ENCODE results near the gene F8.
A peak's percentile ranks its signal among the peaks of the same experiment; 100 is the strongest.

Gene F8

GRCh38 chrX:154804957-154805695 lies 217.4 kb downstream of the F8 start, which contains the start of gene MPP1:
MPP1 (minus strand) TSS chrX:154805485; CDS start chrX:154805373, 112 bp downstream.
- Histone ChIP-seq H3F3A (ENCODE audit: insufficient read depth, low read length) (no peaks in the 10 kb centered on the region), H3K79me2 (ENCODE audit: insufficient read depth, low read length) (no peaks in the 10 kb centered on the region), H3K9ac (ENCODE audit: low read length) (peak within 1 kb of the TSS; percentile 61; the same call in 1 of the 2 replicates), H3K9me3 (ENCODE audit: low read length) (no peaks in the 10 kb centered on the region), H3K27ac (ENCODE audit: low read depth, low read length, poor library complexity, severe bottlenecking) (no peak within 1 kb of the TSS), H4K20me1 (ENCODE audit: insufficient read depth, low read length) (no peaks in the 10 kb centered on the region), H3K9me2 (ENCODE audit: low read depth, low read length) (no peaks in the 10 kb centered on the region), H3K27me3 (ENCODE audit: insufficient read depth, low read length) (no peaks in the 10 kb centered on the region), H2AFZ (ENCODE audit: low read length) (peak within 1 kb of the TSS; percentile 85; the same call in 1 of the 2 replicates), H3K4me3 (ENCODE audit: low read depth, low read length, poor library complexity, severe bottlenecking) (peak within 1 kb of the TSS; percentile 68), H3K4me2 (ENCODE audit: low read length) (peak within 1 kb of the TSS; percentile 84), H3K36me3 (ENCODE audit: insufficient read depth, low read length) (no peaks in the 10 kb centered on the region; the same call in 1 of the 2 replicates), H3K4me1 (ENCODE audit: insufficient read depth, low read length, severe bottlenecking) (peaks cover 8% of the 10 kb centered on the region)
- TF ChIP-seq CTCF (IDR thresholded peaks at IDR 0.05; ENCODE audit: low read length) = no peak
- no peak for TF ChIP-seq EZH2 (IDR thresholded peaks at IDR 0.05; ENCODE audit: borderline replicate concordance, low read length)

GRCh38 chrX:154804261-154804956 lies 218.1 kb downstream of the F8 start:
- H2AFZ ChIP-seq (ENCODE audit: low read length) = no peak overlapping the region

GRCh38 chrX:154802947-154803346 lies 219.6 kb downstream of the F8 start:
- Histone ChIP-seq H3K4me2 (ENCODE audit: low read length) (no peak overlapping the region), H3K27me3 (ENCODE audit: insufficient read depth, low read length) (no peaks in the 10 kb centered on the region), H3K27ac (ENCODE audit: low read depth, low read length, poor library complexity, severe bottlenecking) (no peak overlapping the region), H3K9me2 (ENCODE audit: low read depth, low read length) (no peaks in the 10 kb centered on the region), H3K9me3 (ENCODE audit: low read length) (no peaks in the 10 kb centered on the region), H3K36me3 (ENCODE audit: insufficient read depth, low read length) (no peaks in the 10 kb centered on the region; the same call in 1 of the 2 replicates), H3K79me2 (ENCODE audit: insufficient read depth, low read length) (no peaks in the 10 kb centered on the region), H3F3A (ENCODE audit: insufficient read depth, low read length) (no peaks in the 10 kb centered on the region), H3K9ac (ENCODE audit: low read length) (no peak overlapping the region), H3K4me1 (ENCODE audit: insufficient read depth, low read length, severe bottlenecking) (peaks cover 18% of the 10 kb centered on the region), H2AFZ (ENCODE audit: low read length) (no peak overlapping the region), H4K20me1 (ENCODE audit: insufficient read depth, low read length) (no peaks in the 10 kb centered on the region), H3K4me3 (ENCODE audit: low read depth, low read length, poor library complexity, severe bottlenecking) (no peak overlapping the region)
- TF ChIP-seq CTCF (IDR thresholded peaks at IDR 0.05; ENCODE audit: low read length) (no peak), EZH2 (IDR thresholded peaks at IDR 0.05; ENCODE audit: borderline replicate concordance, low read length) (no peak)

More at GRCh38 chrX:154804261-154804956, 218.1 kb downstream of the F8 start:
- Histone ChIP-seq H4K20me1 (ENCODE audit: insufficient read depth, low read length) (no peaks in the 10 kb centered on the region), H3K79me2 (ENCODE audit: insufficient read depth, low read length) (no peaks in the 10 kb centered on the region), H3K9ac (ENCODE audit: low read length) (peak overlapping the region; percentile 61; the same call in 1 of the 2 replicates), H3K4me2 (ENCODE audit: low read length) (peak overlapping the region; percentile 84), H3K4me3 (ENCODE audit: low read depth, low read length, poor library complexity, severe bottlenecking) (peak overlapping the region; percentile 68), H3K9me3 (ENCODE audit: low read length) (no peaks in the 10 kb centered on the region), H3K36me3 (ENCODE audit: insufficient read depth, low read length) (no peaks in the 10 kb centered on the region; the same call in 1 of the 2 replicates), H3K9me2 (ENCODE audit: low read depth, low read length) (no peaks in the 10 kb centered on the region), H3K4me1 (ENCODE audit: insufficient read depth, low read length, severe bottlenecking) (peaks cover 15% of the 10 kb centered on the region), H3F3A (ENCODE audit: insufficient read depth, low read length) (no peaks in the 10 kb centered on the region), H3K27ac (ENCODE audit: low read depth, low read length, poor library complexity, severe bottlenecking) (no peak overlapping the region), H3K27me3 (ENCODE audit: insufficient read depth, low read length) (no peaks in the 10 kb centered on the region)
- TF ChIP-seq EZH2 (IDR thresholded peaks at IDR 0.05; ENCODE audit: borderline replicate concordance, low read length) (no peak), CTCF (IDR thresholded peaks at IDR 0.05; ENCODE audit: low read length) (no peak)
